ENCODE results near the gene C11orf16. TPM values are rescaled to one million over a fixed set of nuclear protein-coding genes. Genes with fewer than 3 reads are reported as not detected.
"Not testable (repeated sequence)": the region's sequence is repeated elsewhere in the genome, so short reads cannot be mapped to it uniquely, and the experiment has no call there.

C11orf16 gene
- total and polyA plus RNA-seq, 2 donors (not counting 1 experiment from before 2014, with no cell fraction given) = not detected

GRCh38 chr11:8886322-8886721, 46.4 kb downstream of the C11orf16 start:
- Histone ChIP-seq H3K27me3 (ENCODE audit: control insufficient read depth, insufficient read depth, low read length) (no peaks in the 10 kb centered on the region), H3K4me1 (ENCODE audit: control insufficient read depth, extremely low read depth, insufficient read depth, low read length) (no peaks in the 10 kb centered on the region), H3K27ac (ENCODE audit: insufficient read depth, low read length) (no peak overlapping the region), H3K9ac (ENCODE audit: insufficient read depth, low read length) (no peak overlapping the region), H3K79me2 (ENCODE audit: control insufficient read depth, insufficient read depth, low read length) (no peaks in the 10 kb centered on the region), H3K36me3 (ENCODE audit: control insufficient read depth, insufficient read depth, low read length) (no peaks in the 10 kb centered on the region), H3K4me2 (ENCODE audit: extremely low read depth, insufficient read depth, low read length) (no peak overlapping the region), H3K9me3 (ENCODE audit: control insufficient read depth, insufficient read depth, low read depth, low read length) (no peaks in the 10 kb centered on the region), H2AFZ (ENCODE audit: low read length) (no peak overlapping the region), H4K20me1 (ENCODE audit: control insufficient read depth, extremely low read depth, insufficient read depth, low read length) (no peaks in the 10 kb centered on the region), H3K4me3 (replicated peaks in 1 of 4; ENCODE audit: control extremely low read depth in 1 of 4, insufficient read depth in 1 of 4, low read depth in 3 of 4, low read length in 4 of 4) (no peak overlapping the region)
- no peak for DNase-seq (ENCODE audit: low read depth in 2 of 2)
- TF ChIP-seq EZH2 (IDR thresholded peaks at IDR 0.05; ENCODE audit: low read length, missing control alignments) = no peak
- TF ChIP-seq CTCF (conservative IDR thresholded peaks at IDR 0.05 in 1 of 2, IDR thresholded peaks at IDR 0.05 in 1 of 2; ENCODE audit: low read depth in 1 of 2, low read length in 2 of 2) = no peak

- not testable (repeated sequence) for H4K20me1 ChIP-seq (ENCODE audit: control insufficient read depth, extremely low read depth, insufficient read depth, low read length); H3K36me3 ChIP-seq (ENCODE audit: control insufficient read depth, insufficient read depth, low read length); H3K4me2 ChIP-seq (ENCODE audit: extremely low read depth, insufficient read depth, low read length); H2AFZ ChIP-seq (ENCODE audit: low read length); DNase-seq (ENCODE audit: low read depth in 2 of 2); H3K79me2 ChIP-seq (ENCODE audit: control insufficient read depth, insufficient read depth, low read length); H3K27ac ChIP-seq (ENCODE audit: insufficient read depth, low read length); H3K9me3 ChIP-seq (ENCODE audit: control insufficient read depth, insufficient read depth, low read depth, low read length); H3K27me3 ChIP-seq (ENCODE audit: control insufficient read depth, insufficient read depth, low read length); H3K4me1 ChIP-seq (ENCODE audit: control insufficient read depth, extremely low read depth, insufficient read depth, low read length); H3K4me3 ChIP-seq (replicated peaks in 1 of 4; ENCODE audit: control extremely low read depth in 1 of 4, insufficient read depth in 1 of 4, low read depth in 3 of 4, low read length in 4 of 4); H3K9ac ChIP-seq (ENCODE audit: insufficient read depth, low read length)
Measured at GRCh38 chr11:8881585-8881984, 51.2 kb downstream of the C11orf16 start.

- no peak overlapping the region for H3K27ac ChIP-seq (ENCODE audit: insufficient read depth, low read length)
- no peak overlapping the region for H3K9ac ChIP-seq (ENCODE audit: insufficient read depth, low read length)
- no peak overlapping the region for H2AFZ ChIP-seq (ENCODE audit: low read length)
- no peak for TF ChIP-seq CTCF (conservative IDR thresholded peaks at IDR 0.05 in 1 of 2, IDR thresholded peaks at IDR 0.05 in 1 of 2; ENCODE audit: low read depth in 1 of 2, low read length in 2 of 2)
- no peak for TF ChIP-seq EZH2 (IDR thresholded peaks at IDR 0.05; ENCODE audit: low read length, missing control alignments)
- H3K4me1 ChIP-seq (ENCODE audit: control insufficient read depth, extremely low read depth, insufficient read depth, low read length) = peaks cover 2% of the 10 kb centered on the region
- DNase-seq (ENCODE audit: low read depth in 2 of 2) = no peak
- H3K79me2 ChIP-seq (ENCODE audit: control insufficient read depth, insufficient read depth, low read length) = no peaks in the 10 kb centered on the region
- no peaks in the 10 kb centered on the region for H3K36me3 ChIP-seq (ENCODE audit: control insufficient read depth, insufficient read depth, low read length)
- H3K4me3 ChIP-seq (replicated peaks in 1 of 4; ENCODE audit: control extremely low read depth in 1 of 4, insufficient read depth in 1 of 4, low read depth in 3 of 4, low read length in 4 of 4) = no peak overlapping the region
- H4K20me1 ChIP-seq (ENCODE audit: control insufficient read depth, extremely low read depth, insufficient read depth, low read length) = no peaks in the 10 kb centered on the region
- H3K4me2 ChIP-seq (ENCODE audit: extremely low read depth, insufficient read depth, low read length) = no peak overlapping the region
- no peaks in the 10 kb centered on the region for H3K27me3 ChIP-seq (ENCODE audit: control insufficient read depth, insufficient read depth, low read length)
- no peaks in the 10 kb centered on the region for H3K9me3 ChIP-seq (ENCODE audit: control insufficient read depth, insufficient read depth, low read depth, low read length)
Measured at GRCh38 chr11:8878771-8879170, 54.0 kb downstream of the C11orf16 start.
